Renal cortical epithelial cell (primary cell): ENCODE results near the gene PNLIP. TPM values are rescaled to one million over a fixed set of nuclear protein-coding genes. Genes with fewer than 3 reads are reported as not detected.
A peak's percentile ranks its signal among the peaks of the same experiment; 100 is the strongest.

Source experiments
- DNase-seq: peaks from one replicate; pipeline ENCODE4 v3.0.0-alpha.2; 2011; ENCODE audit warnings: low read depth
- total RNA-seq: library from RNA; depleted of rRNA; stranded (reverse); fragments of >200 nt; gene quantifications from 2 replicates; pipeline ENCODE4 v1.2.3, GENCODE V29; 2014

Gene PNLIP
- not detected in 2 replicates for total RNA-seq

DNA sequence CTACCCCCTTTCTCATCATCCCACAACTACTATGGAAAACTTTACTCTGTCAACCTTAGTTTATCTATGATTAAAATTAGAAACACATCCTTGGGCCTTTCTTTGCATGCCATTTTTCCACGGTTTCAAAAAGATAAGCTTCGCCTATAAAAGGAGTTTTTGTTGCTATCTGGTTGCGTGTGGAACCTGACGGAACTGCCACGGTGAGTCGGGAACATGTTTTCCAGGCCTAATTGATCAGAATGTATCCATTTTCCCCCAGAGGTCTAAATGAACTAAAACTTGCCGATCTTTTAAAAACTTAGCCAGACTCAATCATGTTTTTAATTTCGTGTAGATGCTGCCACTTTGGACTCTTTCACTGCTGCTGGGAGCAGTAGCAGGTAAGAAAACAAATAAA, at the start of gene PNLIP:
TSS of gene PNLIP (plus strand) at position 176 of the 400 bp plus-strand sequence. CDS start at position 338, 162 bp downstream.
- DNase-seq = no peak

DNA sequence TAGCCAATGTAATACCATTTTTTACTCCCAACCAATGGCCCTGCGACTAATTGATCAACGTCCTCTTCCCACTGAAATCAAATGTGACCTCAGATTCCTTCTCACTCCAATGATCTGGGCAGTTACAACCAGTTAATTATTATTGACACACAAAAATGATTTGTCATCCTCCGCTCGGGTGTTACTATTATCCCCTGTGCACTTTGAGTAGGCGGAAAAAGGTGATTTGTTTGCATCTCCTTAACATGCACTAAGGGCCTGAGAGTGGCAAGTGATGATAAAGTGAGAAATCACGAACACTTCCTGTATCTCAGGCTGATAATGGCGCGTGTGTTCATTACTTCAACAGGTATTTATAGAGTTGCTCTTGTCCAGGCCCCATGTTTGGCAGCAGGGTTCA, 40.9 kb upstream of the PNLIP start:
- DNase-seq = no peak

DNA sequence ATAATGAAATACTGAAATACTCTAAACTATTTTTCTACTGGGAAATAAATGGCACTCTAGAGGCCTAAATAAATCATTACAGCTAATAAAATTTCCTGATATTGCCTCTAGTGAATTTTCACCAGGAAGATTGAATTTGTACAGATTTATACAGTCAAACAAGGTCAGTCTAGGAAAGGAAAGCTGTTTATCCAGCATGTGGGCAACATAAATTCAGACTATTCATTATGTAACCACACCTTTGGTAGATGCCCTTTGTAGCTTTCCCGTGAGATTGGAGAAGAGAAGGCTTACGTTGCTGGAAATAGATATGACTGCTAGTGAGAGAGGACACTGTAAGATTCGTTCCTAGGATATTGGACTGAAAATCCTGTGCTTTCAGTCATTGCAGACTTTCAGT, 35.2 kb upstream of the PNLIP start:
- no peak for DNase-seq

DNA sequence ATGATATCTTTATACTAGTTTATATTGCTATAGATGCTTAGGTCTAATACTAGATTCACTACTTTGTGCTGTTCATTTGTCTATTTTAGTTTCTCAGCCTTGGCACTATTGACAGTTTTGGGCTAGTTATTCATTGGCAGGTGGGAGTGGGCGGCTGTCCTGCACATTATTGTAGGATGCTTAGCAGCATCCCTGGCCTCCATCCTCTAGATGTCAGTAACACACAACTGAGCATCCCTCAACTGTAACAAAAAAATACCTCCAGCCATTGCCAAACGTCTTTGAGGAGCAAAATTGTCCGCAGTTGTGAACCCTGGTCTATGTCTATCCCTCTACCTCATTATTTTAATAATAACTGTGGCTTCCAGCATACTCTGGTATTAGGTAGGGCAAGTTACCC, 34.4 kb upstream of the PNLIP start:
- DNase-seq = no peak

DNA sequence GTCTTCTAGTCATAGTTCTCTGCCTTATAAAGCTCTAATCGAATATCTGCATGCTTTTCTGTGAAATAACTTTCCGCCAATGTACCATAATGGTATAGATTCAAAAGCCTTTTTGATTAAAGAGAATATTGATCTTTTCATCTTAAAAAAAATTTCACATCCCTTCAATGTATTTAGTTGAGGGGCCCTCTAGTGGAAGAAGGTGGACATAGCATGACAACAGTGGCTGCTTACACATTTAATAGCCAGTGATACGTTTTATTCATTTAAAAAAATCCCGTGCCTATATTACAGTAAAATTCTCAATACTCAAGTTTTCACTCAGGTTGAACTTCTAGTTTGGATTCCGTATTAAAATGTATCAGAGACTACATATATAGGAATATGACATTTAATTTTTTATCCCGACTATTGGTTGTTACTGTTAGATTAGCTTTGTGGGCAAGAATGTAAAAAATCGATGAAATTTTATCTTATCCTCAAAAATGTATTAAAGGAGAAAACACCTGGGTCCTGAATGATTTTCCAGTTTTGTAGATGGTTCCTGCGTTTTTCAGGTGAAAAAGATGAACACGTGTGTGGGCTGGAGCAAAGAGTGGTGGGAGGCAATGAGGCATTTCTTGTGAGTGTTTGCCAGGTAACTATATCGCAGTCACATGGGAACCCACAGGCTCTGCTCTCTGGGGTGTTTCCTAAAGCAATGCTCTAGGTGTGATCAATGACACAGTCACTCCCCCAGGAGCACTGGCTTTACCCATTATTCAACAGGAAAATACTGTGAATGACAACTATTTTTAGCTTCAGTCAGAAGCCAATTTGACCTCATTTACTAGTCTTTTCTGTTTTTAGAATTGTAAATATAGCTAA, 24.1 kb upstream of the PNLIP start:
- DNase-seq = peak; percentile 45

DNA sequence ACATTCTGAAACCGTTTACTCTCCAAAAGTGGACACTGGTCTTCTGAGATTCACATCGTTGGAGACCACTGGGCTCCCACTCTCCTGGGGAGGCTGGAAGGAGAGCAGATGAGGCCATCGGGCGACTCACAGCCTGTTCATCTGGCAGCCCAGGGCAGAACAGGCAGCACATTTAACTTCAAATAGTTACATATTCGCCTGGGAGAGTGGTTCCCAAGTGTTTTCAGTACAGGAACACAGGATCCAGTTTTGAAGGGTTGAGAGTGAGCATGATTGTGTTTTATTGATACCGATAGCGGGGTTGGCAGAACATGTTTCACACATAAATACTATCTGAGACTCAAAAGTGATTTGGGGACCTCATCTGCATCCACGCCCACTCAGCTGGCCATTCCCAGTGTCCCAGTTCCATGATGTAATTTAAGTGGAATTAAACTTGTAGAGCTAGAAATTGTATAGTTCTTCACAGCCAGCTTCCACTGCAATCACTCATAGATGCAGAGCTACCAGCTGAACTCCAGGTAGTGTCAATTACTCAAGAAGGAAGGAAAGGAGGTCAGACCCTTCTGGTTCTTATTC, 22.8 kb upstream of the PNLIP start:
- no peak for DNase-seq

DNA sequence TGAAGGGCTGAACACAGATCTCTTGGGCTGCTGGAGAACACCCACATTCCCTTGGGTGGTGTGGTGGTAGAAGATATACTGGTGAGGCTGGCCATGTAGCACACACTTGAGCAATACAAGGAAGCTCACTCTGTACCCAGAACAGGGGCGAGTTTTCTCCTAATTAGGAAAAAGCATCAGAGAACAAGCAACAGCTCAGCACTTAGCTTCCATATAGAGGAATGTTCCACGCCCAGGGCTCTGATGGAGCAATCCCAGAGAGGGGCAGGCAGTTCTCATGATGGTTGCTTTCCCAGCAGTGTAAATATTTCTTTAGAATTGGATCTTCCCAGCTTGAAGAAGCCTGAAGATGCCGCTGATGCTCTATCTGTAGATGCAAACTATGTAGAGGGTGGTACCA, 21.0 kb upstream of the PNLIP start:
- DNase-seq = no peak

DNA sequence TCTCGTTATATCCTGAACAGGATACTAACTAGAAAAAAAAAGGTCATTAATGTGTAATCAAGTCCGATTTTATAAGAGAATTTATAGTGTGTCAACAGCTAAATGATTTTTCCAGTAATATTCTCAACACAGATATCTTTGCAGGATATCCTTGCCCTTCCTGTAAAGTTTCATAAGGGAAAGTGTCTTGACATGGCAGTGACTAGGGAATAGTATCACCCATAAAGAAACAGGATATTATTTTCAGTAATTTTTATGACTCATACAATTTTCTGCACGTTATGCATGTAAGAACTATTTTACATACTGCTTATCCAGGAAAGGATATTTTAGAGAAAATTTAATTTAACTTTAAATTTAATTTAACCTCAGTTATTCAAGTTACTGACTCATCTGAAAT, 19.5 kb upstream of the PNLIP start:
- DNase-seq = no peak

DNA sequence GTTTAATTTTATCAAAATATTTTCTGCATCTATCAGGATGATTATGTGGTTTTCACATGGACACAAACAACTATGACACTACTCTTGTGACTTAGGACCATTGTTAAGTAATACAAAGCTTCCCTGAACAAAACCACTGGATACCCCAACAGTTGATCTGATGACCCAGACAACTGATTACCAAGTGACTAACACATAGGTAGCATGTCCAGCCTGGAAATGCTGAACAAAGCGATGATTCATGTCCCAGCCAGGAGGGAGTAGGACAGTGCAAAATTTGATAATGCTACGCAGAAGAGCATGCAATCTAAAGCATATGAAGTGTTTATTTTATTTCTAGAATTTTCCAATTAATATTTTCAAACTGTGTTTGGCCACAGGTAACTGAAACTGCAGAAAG, 8.9 kb upstream of the PNLIP start:
- peak; percentile 38 for DNase-seq

DNA sequence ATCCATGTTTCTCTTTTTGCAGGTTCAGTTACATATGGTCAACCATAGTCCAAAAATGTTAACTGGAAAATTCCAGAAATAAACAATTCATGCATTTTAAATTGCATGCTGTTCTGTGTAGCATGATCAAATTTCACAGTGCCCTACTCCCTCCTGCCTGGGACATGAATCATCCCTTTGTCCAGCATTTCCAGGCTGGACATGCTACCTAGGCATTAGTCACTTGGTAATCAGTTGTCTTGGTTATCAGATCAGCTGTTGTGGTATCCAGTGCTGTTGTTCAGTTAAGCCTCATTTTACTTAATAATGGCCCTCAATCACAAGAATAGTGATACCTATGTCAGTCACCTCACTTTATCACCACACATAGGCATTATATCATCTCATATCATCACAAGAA, 7.3 kb upstream of the PNLIP start:
- DNase-seq = peak; percentile 79

DNA sequence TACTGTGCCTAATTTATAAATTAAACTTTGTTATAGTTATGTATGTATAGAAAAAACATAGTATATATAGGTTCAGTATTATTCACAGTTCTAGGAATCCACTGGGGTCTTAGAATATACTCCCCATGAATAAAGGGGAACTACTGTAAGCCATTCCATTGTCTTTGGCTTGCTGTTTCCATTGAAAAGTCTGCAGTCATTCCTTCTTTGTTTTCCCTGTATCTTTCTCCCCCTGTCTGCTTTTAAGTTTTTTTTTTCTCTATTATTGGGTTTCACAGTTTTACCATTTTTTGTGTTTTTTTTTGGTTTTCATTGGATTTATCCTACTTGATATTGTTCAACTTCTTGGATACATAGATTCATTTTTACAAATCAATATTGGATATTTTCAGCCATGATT, 6.7 kb upstream of the PNLIP start:
- DNase-seq = no peak

DNA sequence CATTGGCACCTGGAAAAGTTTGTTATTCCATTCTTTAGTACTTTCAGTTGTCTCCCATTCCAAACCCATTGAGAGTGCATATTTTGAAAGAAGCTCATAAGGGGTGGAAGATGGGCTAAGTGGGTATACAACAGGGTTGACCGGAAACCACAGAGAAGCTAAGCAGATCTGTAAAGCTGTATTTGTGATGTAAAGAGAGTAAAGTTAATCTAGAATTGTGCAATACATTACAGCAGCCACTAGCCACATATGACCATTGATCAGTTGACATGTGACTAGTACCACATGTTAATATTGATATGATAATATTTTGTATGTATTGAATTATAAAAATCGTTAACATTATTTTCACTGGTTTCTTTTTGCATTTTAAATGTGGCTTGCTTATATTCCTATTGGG, 4.9 kb upstream of the PNLIP start:
- DNase-seq = no peak

DNA sequence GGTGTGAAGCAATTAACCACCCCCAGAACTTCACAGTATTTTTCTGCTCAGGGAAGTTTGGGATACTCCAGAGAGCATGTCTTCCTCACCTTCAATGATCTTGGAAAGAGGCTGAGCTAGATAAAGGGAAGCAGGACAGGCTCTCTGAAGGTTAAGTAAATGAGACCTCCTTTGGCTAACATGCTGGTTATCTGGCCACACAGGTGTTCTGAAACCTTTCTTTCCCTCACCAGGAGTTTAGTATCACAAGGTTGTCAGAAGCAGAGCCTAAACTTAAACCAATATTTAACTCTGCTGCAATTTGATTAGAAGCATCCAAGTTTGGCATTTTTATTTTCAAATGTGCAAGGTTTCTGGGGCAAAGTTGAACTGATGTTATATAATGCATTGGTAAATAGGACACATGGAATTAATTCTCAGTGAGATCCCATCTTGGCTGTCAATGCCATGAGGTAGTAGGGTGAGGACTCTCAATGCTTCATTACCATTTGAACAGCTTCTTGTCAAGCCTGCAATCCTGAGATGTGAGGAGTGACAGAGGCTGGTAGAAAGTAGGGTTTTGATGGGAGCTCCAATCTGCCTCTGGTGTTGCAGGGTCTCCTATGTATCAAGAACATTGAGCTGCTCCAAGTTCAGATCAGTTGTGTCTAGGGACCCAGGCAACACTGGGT, 3.6 kb upstream of the PNLIP start:
- no peak for DNase-seq

DNA sequence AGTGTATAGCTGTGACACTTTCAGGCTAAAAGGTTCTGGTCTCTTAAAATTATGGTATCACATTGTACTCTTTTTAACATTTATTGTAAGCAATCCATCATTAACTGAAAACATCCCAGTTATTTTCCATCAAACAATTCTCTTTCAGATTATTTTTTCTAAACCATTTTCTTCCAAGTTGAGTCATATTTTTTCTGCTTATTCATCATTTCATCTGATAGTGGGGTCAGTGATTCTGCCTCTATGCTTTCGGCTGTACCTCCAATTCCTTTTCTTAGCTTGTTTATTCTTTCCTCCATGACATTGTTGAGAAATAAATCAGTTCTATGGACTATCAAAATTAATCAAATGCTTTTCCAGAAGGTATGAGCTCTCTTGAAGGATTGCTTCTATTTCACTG, 609 bp upstream of the PNLIP start:
- DNase-seq = no peak

DNA sequence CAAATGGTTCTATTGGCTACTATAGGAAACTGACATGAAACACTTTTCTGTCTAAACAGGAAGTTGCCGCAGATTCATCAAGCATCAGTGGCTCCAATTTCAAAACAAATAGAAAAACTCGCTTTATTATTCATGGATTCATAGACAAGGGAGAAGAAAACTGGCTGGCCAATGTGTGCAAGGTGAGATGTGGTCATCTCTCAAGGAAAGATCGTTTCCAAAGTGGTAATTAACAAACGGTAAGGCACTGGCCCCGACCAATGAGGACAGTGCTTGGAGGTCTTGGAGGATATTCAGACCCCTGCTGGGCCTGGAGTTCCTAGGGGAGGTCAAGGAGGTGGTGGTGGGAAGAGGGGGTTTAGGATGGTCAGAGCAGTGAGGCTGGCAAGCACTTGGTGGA, 2.6 kb downstream of the PNLIP start:
- no peak for DNase-seq

DNA sequence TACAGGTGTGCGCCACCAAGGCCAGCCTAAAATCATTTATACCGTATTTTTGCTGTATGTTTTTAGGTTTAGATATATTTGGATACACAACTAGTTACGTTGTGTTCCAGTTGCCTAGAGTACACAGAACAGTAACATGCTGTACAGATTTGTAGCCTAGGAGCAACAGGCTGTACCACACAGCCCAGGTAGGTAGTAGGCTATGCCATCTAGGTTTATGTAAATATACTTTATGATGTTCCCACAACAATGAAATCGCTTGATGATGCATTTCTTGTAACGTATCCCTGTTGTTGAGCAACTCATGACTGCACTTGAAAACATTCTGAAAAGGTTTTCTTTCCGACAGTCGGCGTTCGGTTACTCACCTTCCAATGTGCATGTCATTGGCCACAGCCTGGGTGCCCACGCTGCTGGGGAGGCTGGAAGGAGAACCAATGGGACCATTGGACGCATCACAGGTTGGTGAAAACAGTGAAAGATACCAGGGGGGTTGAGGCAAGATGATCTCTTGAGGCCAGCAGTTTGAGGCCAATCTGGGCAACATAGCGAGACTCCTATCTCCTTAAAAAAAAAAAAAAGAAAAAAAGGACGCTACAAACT, 7.7 kb downstream of the PNLIP start:
- no peak for DNase-seq

DNA sequence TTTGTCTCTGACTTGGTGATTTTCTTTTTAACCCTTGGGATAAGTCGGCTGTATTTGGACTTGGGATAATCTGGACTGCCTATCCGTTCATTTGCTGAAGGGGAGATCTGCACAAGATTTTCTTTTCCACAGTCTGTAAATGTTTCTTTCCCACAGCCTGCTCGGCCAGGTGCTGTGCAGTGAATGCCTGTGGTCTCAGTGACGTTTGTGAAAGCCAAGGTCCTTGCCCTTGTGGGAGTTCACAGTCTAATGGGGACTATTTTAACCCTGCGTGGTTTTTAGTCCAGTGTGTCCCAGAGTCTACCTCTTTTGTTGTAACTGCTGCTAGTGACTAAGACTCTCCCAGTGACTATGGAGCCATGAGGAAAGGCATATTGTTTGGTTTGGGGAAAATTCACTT, 8.9 kb downstream of the PNLIP start:
- DNase-seq = no peak

DNA sequence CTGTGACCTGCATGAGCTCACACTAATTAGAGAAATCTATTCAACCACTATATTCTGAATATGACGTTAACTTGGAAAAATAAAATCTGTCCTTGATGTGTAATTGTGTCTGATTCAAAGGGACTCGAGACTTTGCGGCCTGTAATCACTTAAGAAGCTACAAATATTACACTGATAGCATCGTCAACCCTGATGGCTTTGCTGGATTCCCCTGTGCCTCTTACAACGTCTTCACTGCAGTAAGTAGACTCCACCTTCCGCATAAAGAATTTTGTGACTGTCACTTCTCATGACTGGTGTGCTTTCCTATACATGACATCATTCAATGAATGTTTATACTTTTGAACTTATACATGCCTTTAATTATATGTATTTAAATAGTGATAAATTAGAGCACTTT, 10.1 kb downstream of the PNLIP start:
- no peak for DNase-seq

DNA sequence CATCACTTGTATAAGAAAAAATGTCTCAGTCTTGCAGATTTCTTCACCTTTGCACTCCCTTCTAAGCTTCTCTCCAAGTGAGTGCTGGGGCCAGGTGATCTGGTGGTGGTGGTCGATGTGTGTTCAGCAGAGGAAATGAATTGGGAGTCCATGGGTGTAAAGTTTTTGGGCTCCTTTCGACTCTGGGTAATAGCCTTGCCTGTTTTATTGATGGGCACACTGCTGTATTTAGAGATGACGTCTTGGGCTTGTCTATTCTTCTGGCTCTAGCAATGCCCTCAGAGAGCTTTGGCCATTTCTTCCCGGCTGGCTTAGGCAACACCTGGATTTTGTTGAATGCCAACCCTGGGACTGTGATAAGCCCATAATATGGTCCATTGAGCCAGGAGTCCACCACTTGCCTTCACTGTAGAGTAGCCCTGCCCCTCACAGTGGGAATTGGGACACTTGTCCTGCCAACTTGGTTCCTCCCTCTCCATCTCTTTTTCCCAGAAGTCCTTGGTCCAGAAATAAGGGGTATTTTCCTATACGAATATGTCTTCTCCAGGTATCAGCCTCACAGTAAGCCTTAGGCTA, 11.7 kb downstream of the PNLIP start:
- no peak for DNase-seq

DNA sequence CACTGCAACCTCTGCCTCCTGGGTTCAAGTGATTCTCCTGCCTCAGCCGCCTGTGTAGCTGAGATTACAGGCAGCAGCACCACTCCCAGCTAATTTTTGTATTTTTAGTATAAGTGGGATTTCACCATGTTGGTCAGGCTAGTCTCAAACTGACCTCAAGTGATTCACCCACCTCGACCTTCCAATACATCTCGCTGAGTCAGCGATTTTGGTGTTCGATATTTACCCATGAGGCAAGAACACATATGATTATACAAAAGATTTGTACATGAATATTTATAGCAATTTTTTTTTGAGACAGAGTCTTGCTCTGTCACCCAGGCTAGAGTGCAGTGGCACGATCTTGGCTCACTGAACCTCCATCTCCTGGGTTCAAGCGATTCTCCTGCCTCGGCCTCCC, 19.8 kb downstream of the PNLIP start:
- DNase-seq = no peak

DNA sequence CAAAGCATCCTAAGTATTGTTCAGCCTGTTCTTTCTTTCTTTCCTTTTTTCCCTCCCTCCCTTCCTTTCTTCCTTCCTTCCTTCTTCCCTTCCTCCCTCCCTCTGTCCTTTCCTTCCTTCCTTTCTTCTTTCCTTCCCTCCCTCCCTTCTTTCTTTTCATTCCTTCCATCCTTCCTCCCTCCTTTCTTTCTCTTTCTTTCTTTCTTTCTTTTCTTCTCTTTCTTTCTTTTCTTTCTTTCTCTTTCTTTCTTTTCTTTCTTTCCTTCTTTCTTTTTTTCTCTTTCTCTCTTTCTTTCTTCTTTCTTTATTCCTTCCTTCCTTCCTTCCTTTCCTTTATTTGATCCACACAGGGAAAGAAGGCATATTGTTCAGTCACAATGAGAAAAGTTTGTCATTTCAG, 21.2 kb downstream of the PNLIP start:
- no peak for DNase-seq

DNA sequence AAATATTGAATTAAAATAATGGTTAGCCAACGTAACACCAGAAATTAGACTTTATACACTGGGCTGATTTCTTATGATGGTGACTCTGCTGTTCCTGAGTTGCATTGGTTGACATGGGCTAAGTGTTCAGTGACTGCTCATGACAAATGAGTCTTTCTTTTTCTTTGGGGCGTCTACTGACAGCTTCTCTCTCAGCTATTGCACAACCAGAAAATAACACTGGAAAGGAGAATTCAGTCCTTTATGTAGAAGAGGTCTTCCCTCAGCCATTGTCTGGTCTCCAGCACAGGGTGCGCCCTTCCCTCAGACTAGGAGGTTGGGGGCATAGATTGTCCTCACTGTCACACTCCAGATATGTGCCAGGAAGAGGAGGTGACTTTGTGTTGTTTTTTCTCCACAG, 21.6 kb downstream of the PNLIP start:
- no peak for DNase-seq
